Endothelial cell of umbilical vein (primary cell): ENCODE results near the gene MEF2C. TPM values are rescaled to one million over a fixed set of nuclear protein-coding genes. Genes with fewer than 3 reads are reported as not detected.

ENCODE experiments used
- BruUV-seq: library from RNA; stranded (reverse); fragments of 400-500 nt; replicated peaks from 2 replicates; lab custom pipeline; 2021; lab: Mats Ljungman, UMichigan
- CTCF ChIA-PET: fragments of 300-600, 350-600 bp; sonication (Branson Sonifier 250); formaldehyde crosslinking; loops from one replicate; lab custom pipeline; 2021; ENCODE audit warnings: antibody characterized with exemption, inconsistent platforms; lab: Charles Lee
- POLR2A ChIA-PET: fragments of 300-600, 350-600 bp; sonication (Branson Sonifier 250); formaldehyde crosslinking; loops from one replicate; lab custom pipeline; 2021; ENCODE audit warnings: antibody characterized with exemption, inconsistent platforms; lab: Charles Lee
- DNase-seq: peaks from one replicate; pipeline ENCODE4 v3.0.0-alpha.2; 2011; ENCODE audit warnings: low read depth, low spot score
- FAIRE-seq: peaks from 2 replicates; lab custom pipeline; 2011; peaks lifted over from hg19 to GRCh38; lab: Jason Lieb, UNC
- H2AFZ ChIP-seq: 2 replicates; pipeline ENCODE4 v1.6.0; 2012; ENCODE audit warnings: low read depth, low read length, control low read depth, inconsistent platforms
- H3K27ac ChIP-seq: 2 replicates; pipeline ENCODE4 v1.5.1; 2011; ENCODE audit warnings: low read depth, mild to moderate bottlenecking, control low read depth, low read length, moderate library complexity; ENCODE audit not compliant: insufficient read depth
- H3K27me3 ChIP-seq, 2 experiments: 2 replicates each; pipeline versions ENCODE4 v1.6.0 to v1.6.1; 2011; ENCODE audit warnings: low read length in 2 of 2, mixed read lengths in 1 of 2; ENCODE audit not compliant: control insufficient read depth in 2 of 2, insufficient read depth in 2 of 2
- H3K36me3 ChIP-seq, 2 experiments: 2 replicates in 1 of 2; 3 replicates in 1 of 2; pipeline ENCODE4 v1.5.1; 2011; ENCODE audit warnings: low read length in 2 of 2, mild to moderate bottlenecking in 1 of 2, moderate library complexity in 1 of 2; ENCODE audit not compliant: control insufficient read depth in 2 of 2, insufficient read depth in 2 of 2; ENCODE audit errors: extremely low read depth in 1 of 2
- H3K4me1 ChIP-seq: 3 replicates; pipeline ENCODE4 v1.5.1; 2011; ENCODE audit warnings: mild to moderate bottlenecking, low read length; ENCODE audit not compliant: control insufficient read depth, insufficient read depth; ENCODE audit errors: extremely low read depth
- H3K4me2 ChIP-seq: 2 replicates; pipeline ENCODE4 v1.6.1; 2011; ENCODE audit warnings: low read length, control low read depth, mixed read lengths; ENCODE audit not compliant: insufficient read depth
- H3K4me3 ChIP-seq, 3 experiments: fragments of 200-600 bp in 1 of 3; sonication (generic), shearing (Covaris generic) in 1 of 3; replicated peaks in 1 of 3; 2 replicates each; pipeline ENCODE4 v1.5.1; 2011 to 2016; ENCODE audit warnings: control low read depth in 3 of 3, low read length in 3 of 3, mild to moderate bottlenecking in 2 of 3, inconsistent platforms in 1 of 3, low read depth in 1 of 3, moderate library complexity in 1 of 3; ENCODE audit not compliant: insufficient read depth in 1 of 3
- H3K79me2 ChIP-seq: 2 replicates; pipeline ENCODE4 v1.6.0; 2012; ENCODE audit warnings: low read length, inconsistent platforms; ENCODE audit not compliant: control insufficient read depth, insufficient read depth
- H3K9ac ChIP-seq: replicated peaks from 2 replicates; pipeline ENCODE3; 2011; ENCODE audit warnings: low read length, control low read depth; ENCODE audit not compliant: insufficient read depth; ENCODE audit errors: extremely low read depth
- H3K9me1 ChIP-seq: replicated peaks from 3 replicates; pipeline ENCODE4 v1.6.0; 2011; ENCODE audit warnings: mild to moderate bottlenecking, low read length; ENCODE audit not compliant: control insufficient read depth, insufficient read depth; ENCODE audit errors: extremely low read depth
- H3K9me3 ChIP-seq: replicated peaks from 2 replicates; pipeline ENCODE4 v1.5.1; 2012; ENCODE audit warnings: low read length, inconsistent platforms; ENCODE audit not compliant: control insufficient read depth, insufficient read depth
- H4K20me1 ChIP-seq: replicated peaks from 2 replicates; pipeline ENCODE3; 2011; ENCODE audit warnings: mild to moderate bottlenecking, low read length; ENCODE audit not compliant: control insufficient read depth, insufficient read depth; ENCODE audit errors: extremely low read depth
- CTCF ChIP-seq, 2 donors: IDR thresholded peaks; 1 replicate in 1 of 2; 2 replicates in 1 of 2; pipeline ENCODE4 v1.5.1; 2011; ENCODE audit warnings: low read length in 2 of 2, mild to moderate bottlenecking in 2 of 2, moderate library complexity in 2 of 2, control low read depth in 1 of 2, inconsistent platforms in 1 of 2, low read depth in 1 of 2; ENCODE audit not compliant: insufficient read depth in 1 of 2; ENCODE audit errors: extremely low read depth in 1 of 2
- GATA2 ChIP-seq: IDR thresholded peaks from 2 replicates; pipeline ENCODE4 v1.7.0; 2011; ENCODE audit warnings: low read depth, mild to moderate bottlenecking, moderate library complexity, mixed read lengths, low read length; ENCODE audit not compliant: insufficient read length, insufficient read depth
- MAX ChIP-seq: IDR thresholded peaks from 2 replicates; pipeline ENCODE4 v1.6.1; 2011; ENCODE audit not compliant: insufficient read depth, insufficient read length
- POLR2AphosphoS5 ChIP-seq: IDR thresholded peaks from 2 replicates; pipeline ENCODE4 v1.6.1; 2012; ENCODE audit warnings: low read depth, mild to moderate bottlenecking, control low read depth, low read length, moderate library complexity; ENCODE audit not compliant: insufficient read depth
- dilution Hi-C: fragments of 300-500 bp; cut with MboI; formaldehyde crosslinking; loops from one replicate; pipeline ENCODE4 v1.15.0; 2019; ENCODE audit warnings: low sequenced_read_pairs; ENCODE audit not compliant: extremely low pct_ligation_motif_present
- intact Hi-C: fragments of 100-400 bp; cut with micrococcal nuclease; formaldehyde crosslinking; loops from one replicate; pipeline ENCODE4 v1.10.0; 2022
- polyA plus RNA-seq, 4 experiments: library from polyadenylated mRNA; depleted of rRNA in 3 of 4; stranded (reverse) in 3 of 4; unstranded in 1 of 4; fragments of >200 nt; gene quantifications; 2 replicates each; pipeline versions ENCODE4 v1.2.1 to v1.2.3, GENCODE V29; 2011 to 2012; ENCODE audit warnings: missing spikeins in 1 of 4
- total RNA-seq: library from RNA; stranded (reverse); gene quantifications from 2 replicates; pipeline ENCODE4 v1.2.3, GENCODE V29; 2021

MEF2C gene
- total and polyA plus RNA-seq, 2 donors (not counting 3 experiments of a cell fraction or from before 2014, with no cell fraction given): 21.2 to 67.7 TPM

- peak overlapping the region; percentile 88 for H3K4me2 ChIP-seq
- dilution Hi-C loops (no loop called here), intact Hi-C loops (loop anchor here (2.0 to 5.0 kb wide), 2 partner anchors 91 to 1107 kb away; no protein-coding TSS in a partner anchor)
- no peaks in the 10 kb centered on the region for H3K9me1 ChIP-seq
- H4K20me1 ChIP-seq: no peaks in the 10 kb centered on the region
- peak overlapping the region; percentile 94 for H3K27ac ChIP-seq
- H3K9me3 ChIP-seq: no peaks in the 10 kb centered on the region
- peak overlapping the region; percentile 92 for H3K9ac ChIP-seq
- H3K27me3 ChIP-seq: no peaks in the 10 kb centered on the region
- ChIA-PET POLR2A (interaction anchor here (1.2 to 2.4 kb wide), 4 partner anchors 11 to 58 kb away, joined by 3 to 12 read pairs (median 3); partner anchors contain the start of gene MEF2C), CTCF (interaction anchor here (1.0 to 3.2 kb wide), 9 partner anchors 8 to 1440 kb away, joined by 3 to 37 read pairs (median 5); no protein-coding TSS in a partner anchor)
- H3K4me1 ChIP-seq: peaks cover 62% of the 10 kb centered on the region
- H2AFZ ChIP-seq: peak overlapping the region; percentile 53
- peak overlapping the region in 1 of 3 experiments; percentile 45 for H3K4me3 ChIP-seq
- BruUV-seq: no TSS peak
- peaks cover 11% of the 10 kb centered on the region for H3K79me2 ChIP-seq
- H3K36me3 ChIP-seq: no peaks in the 10 kb centered on the region
- DNase-seq (peak; percentile 71), FAIRE-seq (peak; percentile 8)
- TF ChIP-seq MAX (no peak), POLR2AphosphoS5 (no peak), GATA2 (peak; percentile 77), CTCF (IDR thresholded peaks at IDR 0.05; ENCODE audit: extremely low read depth in 1 of 2, insufficient read depth in 1 of 2, low read depth in 1 of 2, low read length in 2 of 2) (no peak)
These were observed 57.2 kb downstream of the MEF2C start for GRCh38 chr5:88825584-88826315.
